ENCODE measurements around the gene MMP7.

GRCh38 chr11:102476069-102476468 is 54.5 kb downstream of the MMP7 start:
- TF ChIP-seq, protein P1, sequence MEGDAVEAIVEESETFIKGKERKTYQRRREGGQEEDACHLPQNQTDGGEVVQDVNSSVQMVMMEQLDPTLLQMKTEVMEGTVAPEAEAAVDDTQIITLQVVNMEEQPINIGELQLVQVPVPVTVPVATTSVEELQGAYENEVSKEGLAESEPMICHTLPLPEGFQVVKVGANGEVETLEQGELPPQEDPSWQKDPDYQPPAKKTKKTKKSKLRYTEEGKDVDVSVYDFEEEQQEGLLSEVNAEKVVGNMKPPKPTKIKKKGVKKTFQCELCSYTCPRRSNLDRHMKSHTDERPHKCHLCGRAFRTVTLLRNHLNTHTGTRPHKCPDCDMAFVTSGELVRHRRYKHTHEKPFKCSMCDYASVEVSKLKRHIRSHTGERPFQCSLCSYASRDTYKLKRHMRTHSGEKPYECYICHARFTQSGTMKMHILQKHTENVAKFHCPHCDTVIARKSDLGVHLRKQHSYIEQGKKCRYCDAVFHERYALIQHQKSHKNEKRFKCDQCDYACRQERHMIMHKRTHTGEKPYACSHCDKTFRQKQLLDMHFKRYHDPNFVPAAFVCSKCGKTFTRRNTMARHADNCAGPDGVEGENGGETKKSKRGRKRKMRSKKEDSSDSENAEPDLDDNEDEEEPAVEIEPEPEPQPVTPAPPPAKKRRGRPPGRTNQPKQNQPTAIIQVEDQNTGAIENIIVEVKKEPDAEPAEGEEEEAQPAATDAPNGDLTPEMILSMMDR (conservative IDR thresholded peaks at IDR 0.05 in 1 of 2, IDR thresholded peaks at IDR 0.05 in 1 of 2; ENCODE audit: low read depth in 1 of 2, low read length in 2 of 2) = no peak
- no peak for TF ChIP-seq EZH2 (IDR thresholded peaks at IDR 0.05; ENCODE audit: low read length, missing control alignments)
